Calu3 (cell line): ENCODE measurements around the gene GRIK3. TPM values are rescaled to one million over a fixed set of nuclear protein-coding genes. Genes with fewer than 3 reads are reported as not detected.

Source experiments
- BruUV-seq: library from RNA; stranded (reverse); fragments of 400-500 nt; replicated peaks from 2 replicates; lab custom pipeline; 2021; lab: Mats Ljungman, UMichigan
- CTCF ChIA-PET: fragments of 300-600 bp; sonication (Branson Sonifier 250); formaldehyde crosslinking; loops from one replicate; lab custom pipeline; 2022; ENCODE audit warnings: antibody characterized with exemption; lab: Charles Lee
- DNase-seq: peaks from one replicate; pipeline ENCODE4 v3.0.0; 2022
- H3K27ac Mint-ChIP-seq: one replicate; pipeline ENCODE4 v1.8.0; 2022; ENCODE audit warnings: mixed read lengths; ENCODE audit not compliant: unreplicated experiment
- H3K27me3 Mint-ChIP-seq: one replicate; pipeline ENCODE4 v1.8.0; 2022; ENCODE audit warnings: mixed read lengths; ENCODE audit not compliant: unreplicated experiment
- H3K36me3 Mint-ChIP-seq: one replicate; pipeline ENCODE4 v1.8.0; 2022; ENCODE audit warnings: mild to moderate bottlenecking, moderate library complexity, mixed read lengths; ENCODE audit not compliant: insufficient read depth, unreplicated experiment
- H3K4me1 Mint-ChIP-seq: one replicate; pipeline ENCODE4 v1.8.0; 2022; ENCODE audit warnings: mild to moderate bottlenecking, low read depth, mixed read lengths; ENCODE audit not compliant: unreplicated experiment
- H3K4me3 Mint-ChIP-seq: one replicate; pipeline ENCODE4 v1.8.0; 2022; ENCODE audit warnings: mild to moderate bottlenecking, low read depth, moderate library complexity, mixed read lengths; ENCODE audit not compliant: unreplicated experiment
- H3K9me3 Mint-ChIP-seq: one replicate; pipeline ENCODE4 v1.8.0; 2022; ENCODE audit warnings: low read depth, mixed read lengths; ENCODE audit not compliant: unreplicated experiment
- CTCF ChIP-seq: fragments of 200-600 bp; IDR thresholded peaks from one replicate; pipeline ENCODE4 v1.8.0; 2022; ENCODE audit warnings: antibody characterized with exemption; ENCODE audit not compliant: unreplicated experiment
- intact Hi-C: fragments of 100-400 bp; cut with micrococcal nuclease; formaldehyde crosslinking; loops from one replicate; pipeline ENCODE4 v1.10.0; 2022; ENCODE audit not compliant: unreplicated experiment
- total RNA-seq: library from RNA; stranded (reverse); gene quantifications from 2 replicates; pipeline ENCODE4 v1.2.3, GENCODE V29; 2022

The GRIK3 gene
- total RNA-seq, 1 experiment from 2014 or later, result not detected

DNA sequence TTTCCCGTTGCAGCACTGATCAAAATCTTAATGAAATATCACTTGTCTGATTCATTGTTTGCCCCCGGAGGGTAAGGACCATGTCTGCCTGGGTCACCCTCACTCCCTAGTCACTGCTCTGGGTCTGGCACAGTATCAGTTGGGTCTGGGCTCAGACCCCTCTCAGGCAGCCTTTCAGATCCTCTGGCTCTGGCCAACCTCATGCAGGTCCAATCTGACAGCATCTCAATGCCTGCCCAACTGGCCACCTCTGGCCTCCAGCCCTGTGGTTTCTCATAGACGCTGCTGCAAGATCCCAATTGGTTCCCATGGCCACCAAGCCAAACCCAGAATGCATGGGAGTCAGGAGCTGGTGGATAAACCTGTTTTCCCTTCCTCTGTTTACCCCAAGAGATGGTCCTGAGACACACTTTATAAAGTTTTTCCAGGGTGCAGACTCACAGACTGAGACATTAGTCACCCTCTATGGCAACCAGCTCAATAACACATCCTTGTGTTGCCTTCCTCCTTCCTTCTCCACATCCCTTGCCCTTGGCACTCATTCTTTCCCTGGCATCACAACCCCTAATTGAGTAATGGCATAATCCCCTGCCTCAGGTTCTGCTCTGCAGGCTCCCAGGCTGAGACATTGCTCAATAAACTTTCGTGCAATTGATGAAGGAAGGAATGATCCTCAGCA lies 199.2 kb downstream of the GRIK3 start:
- H3K4me1 Mint-ChIP-seq, result no peaks in the 10 kb centered on the region
- intact Hi-C loops, result no loop called here
- BruUV-seq, result no TSS peak
- no peak for DNase-seq
- H3K36me3 Mint-ChIP-seq, result no peaks in the 10 kb centered on the region
- H3K27me3 Mint-ChIP-seq, result peaks cover 86% of the 10 kb centered on the region
- no peaks in the 10 kb centered on the region for H3K9me3 Mint-ChIP-seq
- CTCF ChIA-PET, result no interaction called here
- H3K27ac Mint-ChIP-seq, result no peak overlapping the region
- no peak overlapping the region for H3K4me3 Mint-ChIP-seq
- no peak for TF ChIP-seq CTCF

- H3K9me3 Mint-ChIP-seq, result no peaks in the 10 kb centered on the region
- H3K27me3 Mint-ChIP-seq, result peaks cover 92% of the 10 kb centered on the region
- no TSS peak for BruUV-seq
- no peak for TF ChIP-seq CTCF
- no peak for DNase-seq
- H3K27ac Mint-ChIP-seq, result no peak overlapping the region
- H3K36me3 Mint-ChIP-seq, result no peaks in the 10 kb centered on the region
- H3K4me3 Mint-ChIP-seq, result no peak overlapping the region
- CTCF ChIA-PET, result no interaction called here
- intact Hi-C loops, result no loop called here
- H3K4me1 Mint-ChIP-seq, result no peaks in the 10 kb centered on the region
Observed at GRCh38 chr1:36834586-36834985, 199.7 kb downstream of the GRIK3 start.

- H3K9me3 Mint-ChIP-seq, result no peaks in the 10 kb centered on the region
- no peak overlapping the region for H3K4me3 Mint-ChIP-seq
- no peaks in the 10 kb centered on the region for H3K36me3 Mint-ChIP-seq
- intact Hi-C loops, result no loop called here
- TF ChIP-seq CTCF, result no peak
- H3K27me3 Mint-ChIP-seq, result peaks cover 100% of the 10 kb centered on the region
- CTCF ChIA-PET, result no interaction called here
- DNase-seq, result no peak
- H3K4me1 Mint-ChIP-seq, result no peaks in the 10 kb centered on the region
- H3K27ac Mint-ChIP-seq, result no peak overlapping the region
- no TSS peak for BruUV-seq
Observed at GRCh38 chr1:36831186-36831810, 203.0 kb downstream of the GRIK3 start.

GRCh38 chr1:36829961-36830360 lies 204.4 kb downstream of the GRIK3 start:
- no peaks in the 10 kb centered on the region for H3K9me3 Mint-ChIP-seq
- CTCF ChIA-PET, result no interaction called here
- H3K4me3 Mint-ChIP-seq, result no peak overlapping the region
- BruUV-seq, result no TSS peak
- peaks cover 100% of the 10 kb centered on the region for H3K27me3 Mint-ChIP-seq
- DNase-seq, result no peak
- TF ChIP-seq CTCF, result no peak
- no peak overlapping the region for H3K27ac Mint-ChIP-seq
- H3K4me1 Mint-ChIP-seq, result no peaks in the 10 kb centered on the region
- intact Hi-C loops, result no loop called here
- H3K36me3 Mint-ChIP-seq, result no peaks in the 10 kb centered on the region
